ENCODE measurements around the gene LRRK1.

The LRRK1 gene

GRCh38 chr15:100913961-100914360 is 5.2 kb upstream of the LRRK1 start:
- no peak for FAIRE-seq

- no peak for FAIRE-seq
These were observed 4.3 kb upstream of the LRRK1 start for GRCh38 chr15:100914876-100915275.

GRCh38 chr15:100918034-100918689 is 995 bp upstream of the LRRK1 start:
- FAIRE-seq, result no peak

GRCh38 chr15:100919481-100920405 is 586 bp downstream of the LRRK1 start:
- FAIRE-seq, result no peak

GRCh38 chr15:100920516-100921135 is 1.5 kb downstream of the LRRK1 start:
- no peak for FAIRE-seq

GRCh38 chr15:100922192-100923040 is 3.3 kb downstream of the LRRK1 start:
- no peak for FAIRE-seq

- FAIRE-seq, result no peak
These were observed 3.9 kb downstream of the LRRK1 start for GRCh38 chr15:100923076-100923475.

- no peak for FAIRE-seq
These were observed 4.7 kb downstream of the LRRK1 start for GRCh38 chr15:100923902-100924301.

GRCh38 chr15:100924436-100924835 is 5.3 kb downstream of the LRRK1 start:
- no peak for FAIRE-seq

GRCh38 chr15:100925480-100925879 is 6.3 kb downstream of the LRRK1 start:
- no peak for FAIRE-seq

- FAIRE-seq, result no peak
These were observed 7.1 kb downstream of the LRRK1 start for GRCh38 chr15:100926258-100926657.

GRCh38 chr15:100926971-100927756 is 8.0 kb downstream of the LRRK1 start:
- no peak for FAIRE-seq

- FAIRE-seq, result no peak
These were observed 9.6 kb downstream of the LRRK1 start for GRCh38 chr15:100928632-100929280.

- FAIRE-seq, result no peak
These were observed 10.5 kb downstream of the LRRK1 start for GRCh38 chr15:100929641-100930042.

GRCh38 chr15:100930306-100930848 is 11.2 kb downstream of the LRRK1 start:
- no peak for FAIRE-seq

- FAIRE-seq, result no peak
These were observed 12.2 kb downstream of the LRRK1 start for GRCh38 chr15:100931143-100931890.

- no peak for FAIRE-seq
These were observed 13.7 kb downstream of the LRRK1 start for GRCh38 chr15:100932676-100933348.

GRCh38 chr15:100934166-100934565 is 15.0 kb downstream of the LRRK1 start:
- FAIRE-seq, result no peak

GRCh38 chr15:100934726-100935125 is 15.6 kb downstream of the LRRK1 start:
- no peak for FAIRE-seq

GRCh38 chr15:100937171-100937570 is 18.0 kb downstream of the LRRK1 start:
- no peak for FAIRE-seq

All from colon (tissue), 2 donors.